Measurements from ENCODE around the gene WNT9A. TPM values are rescaled to one million over a fixed set of nuclear protein-coding genes. Genes with fewer than 3 reads are reported as not detected.

The WNT9A gene
- total and polyA plus RNA-seq, 8 donors, result 0.72 to 2.9 (median 1.6) TPM

DNA sequence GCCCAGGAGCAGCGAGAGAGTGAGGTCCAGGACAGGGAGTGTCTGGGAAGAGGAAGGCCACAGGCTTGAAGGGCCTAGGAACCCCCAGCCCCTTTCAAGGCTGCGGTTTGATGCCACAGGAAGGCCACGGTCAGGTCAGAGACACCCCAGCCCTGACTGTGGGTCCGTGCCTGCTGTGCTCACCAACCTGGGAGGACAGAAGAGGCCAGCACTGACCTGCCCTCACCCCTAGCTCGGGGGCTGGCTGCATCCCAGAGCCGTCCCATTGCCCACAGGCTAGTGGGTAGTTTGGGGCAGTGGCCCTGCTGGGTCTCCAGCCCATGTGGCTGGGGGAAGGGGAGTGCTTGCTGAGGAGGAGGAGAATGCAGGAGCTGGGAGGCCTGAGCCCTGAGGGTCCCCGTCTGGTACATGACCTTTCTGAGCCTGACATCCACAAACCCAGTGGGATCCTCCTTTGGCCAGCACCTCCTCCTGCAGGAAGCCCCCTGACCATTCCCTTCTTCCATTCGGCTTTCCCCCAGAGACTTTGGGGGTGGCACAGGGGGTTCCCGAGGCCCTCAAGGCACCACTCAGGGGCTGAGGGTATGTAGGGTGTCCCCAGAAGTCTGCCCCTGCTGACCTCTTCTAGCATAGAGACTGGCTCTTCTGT, 54.3 kb downstream of the WNT9A start:
- no peaks in the 10 kb centered on the region for H3K4me1 ChIP-seq
- no peak overlapping the region for H3K27ac ChIP-seq
- no peaks in the 10 kb centered on the region for H3K36me3 ChIP-seq
- no peaks in the 10 kb centered on the region for H3K9me3 ChIP-seq
- no peak overlapping the region for H3K4me3 ChIP-seq
- H3K27me3 ChIP-seq, result no peaks in the 10 kb centered on the region
- DNase-seq, result peak in 3 of 6 donors; percentile 6 to 40 (median 10)
- WGBS, 2 donors, result 78 to 91% methylated on average over 9 of the region's 9 CpGs
- intact Hi-C loops (cut with DNase I), result no loop called here
- TF ChIP-seq, protein P1, sequence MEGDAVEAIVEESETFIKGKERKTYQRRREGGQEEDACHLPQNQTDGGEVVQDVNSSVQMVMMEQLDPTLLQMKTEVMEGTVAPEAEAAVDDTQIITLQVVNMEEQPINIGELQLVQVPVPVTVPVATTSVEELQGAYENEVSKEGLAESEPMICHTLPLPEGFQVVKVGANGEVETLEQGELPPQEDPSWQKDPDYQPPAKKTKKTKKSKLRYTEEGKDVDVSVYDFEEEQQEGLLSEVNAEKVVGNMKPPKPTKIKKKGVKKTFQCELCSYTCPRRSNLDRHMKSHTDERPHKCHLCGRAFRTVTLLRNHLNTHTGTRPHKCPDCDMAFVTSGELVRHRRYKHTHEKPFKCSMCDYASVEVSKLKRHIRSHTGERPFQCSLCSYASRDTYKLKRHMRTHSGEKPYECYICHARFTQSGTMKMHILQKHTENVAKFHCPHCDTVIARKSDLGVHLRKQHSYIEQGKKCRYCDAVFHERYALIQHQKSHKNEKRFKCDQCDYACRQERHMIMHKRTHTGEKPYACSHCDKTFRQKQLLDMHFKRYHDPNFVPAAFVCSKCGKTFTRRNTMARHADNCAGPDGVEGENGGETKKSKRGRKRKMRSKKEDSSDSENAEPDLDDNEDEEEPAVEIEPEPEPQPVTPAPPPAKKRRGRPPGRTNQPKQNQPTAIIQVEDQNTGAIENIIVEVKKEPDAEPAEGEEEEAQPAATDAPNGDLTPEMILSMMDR (IDR thresholded peaks at IDR 0.05), result no peak
- no peak for ATAC-seq
- FAIRE-seq, result no peak

DNA sequence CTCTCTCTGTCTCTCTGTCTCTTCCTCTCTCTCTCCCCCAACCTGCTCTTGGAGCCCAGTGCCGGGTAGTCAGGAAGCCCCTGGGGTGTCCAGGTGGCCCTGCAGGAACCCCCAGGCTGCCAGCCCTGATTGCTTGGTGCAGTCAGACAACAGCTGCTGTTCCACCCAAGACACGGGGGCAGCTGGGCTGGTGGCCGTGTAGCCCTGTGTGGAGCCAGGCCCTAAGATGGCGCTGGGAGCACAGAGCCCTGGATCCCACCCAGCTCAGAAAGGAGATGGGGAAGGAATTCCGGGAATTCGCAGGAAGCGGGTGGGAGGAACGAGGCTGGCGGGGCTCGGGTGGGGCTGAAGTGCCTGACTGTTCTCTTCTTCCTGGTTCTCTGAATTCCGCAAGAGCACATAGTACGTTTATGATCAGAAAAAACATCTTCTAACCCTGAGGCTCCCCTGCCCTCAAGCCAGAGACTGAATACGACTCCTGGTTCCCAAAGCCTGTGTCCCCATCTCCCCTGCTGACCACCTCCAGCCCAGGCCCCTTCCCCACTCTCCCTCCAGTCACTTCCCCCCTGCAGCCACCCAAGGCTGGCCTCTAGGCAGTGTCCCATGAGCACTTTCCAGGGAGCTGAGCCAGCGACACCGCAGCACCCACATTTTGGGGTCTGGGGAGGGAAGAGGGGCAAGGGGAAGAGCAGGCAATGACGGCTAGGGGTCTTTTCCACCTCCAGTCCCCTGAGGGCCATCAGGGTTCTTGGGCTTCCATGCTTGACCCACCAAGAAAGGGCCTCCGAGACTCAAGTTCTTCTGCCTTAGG, 55.0 kb downstream of the WNT9A start:
- no peak overlapping the region for H3K27ac ChIP-seq
- no peaks in the 10 kb centered on the region for H3K36me3 ChIP-seq
- no peaks in the 10 kb centered on the region for H3K27me3 ChIP-seq
- H3K4me1 ChIP-seq, result no peaks in the 10 kb centered on the region
- ATAC-seq, result no peak
- WGBS, 2 donors, result 83 to 86% methylated on average over 16 to 17 of the region's 17 CpGs
- FAIRE-seq, result no peak
- TF ChIP-seq, protein P1 (IDR thresholded peaks at IDR 0.05), result no peak
- peak in 1 of 6 donors; percentile 10 for DNase-seq
- intact Hi-C loops (cut with DNase I), result no loop called here
- no peaks in the 10 kb centered on the region for H3K9me3 ChIP-seq
- H3K4me3 ChIP-seq, result no peak overlapping the region

DNA sequence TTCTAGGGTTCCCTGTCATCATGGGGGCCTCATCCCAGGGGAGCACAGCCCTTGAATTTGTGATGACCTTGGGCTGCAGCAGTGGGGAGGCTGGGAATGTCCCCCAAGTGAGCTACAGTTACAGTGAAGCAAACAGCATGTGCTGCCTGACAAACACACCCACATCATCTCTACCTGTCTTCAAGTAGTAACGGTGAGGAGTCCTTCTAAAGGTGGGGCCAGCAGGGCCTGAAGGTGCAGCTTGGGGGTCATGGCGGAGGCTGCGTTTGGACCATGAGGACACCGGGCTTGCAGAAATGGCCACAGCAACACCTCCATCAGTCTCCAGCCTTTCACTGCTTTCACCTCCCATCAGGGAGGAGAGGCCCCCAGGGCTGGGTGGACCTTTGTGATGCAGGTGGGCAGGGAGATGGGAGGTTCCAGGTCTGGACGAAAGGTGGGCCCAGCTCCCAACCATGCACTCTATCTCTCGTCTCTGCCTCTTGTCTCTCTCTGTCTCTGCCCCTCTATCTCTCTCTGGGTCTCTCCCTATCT, 55.7 kb downstream of the WNT9A start:
- Histone ChIP-seq H3K4me1 (no peaks in the 10 kb centered on the region), H3K4me3 (no peak overlapping the region), H3K27ac (no peak overlapping the region), H3K27me3 (no peaks in the 10 kb centered on the region), H3K9me3 (no peaks in the 10 kb centered on the region), H3K36me3 (no peaks in the 10 kb centered on the region)
- intact Hi-C loops (cut with DNase I), result no loop called here
- ATAC-seq, result no peak
- DNase-seq, result no peak
- FAIRE-seq, result no peak
- TF ChIP-seq, protein P1 (IDR thresholded peaks at IDR 0.05), result no peak
- 89 to 90% methylated on average over 6 of the region's 6 CpGs for whole genome bisulfite sequencing, 2 donors

DNA sequence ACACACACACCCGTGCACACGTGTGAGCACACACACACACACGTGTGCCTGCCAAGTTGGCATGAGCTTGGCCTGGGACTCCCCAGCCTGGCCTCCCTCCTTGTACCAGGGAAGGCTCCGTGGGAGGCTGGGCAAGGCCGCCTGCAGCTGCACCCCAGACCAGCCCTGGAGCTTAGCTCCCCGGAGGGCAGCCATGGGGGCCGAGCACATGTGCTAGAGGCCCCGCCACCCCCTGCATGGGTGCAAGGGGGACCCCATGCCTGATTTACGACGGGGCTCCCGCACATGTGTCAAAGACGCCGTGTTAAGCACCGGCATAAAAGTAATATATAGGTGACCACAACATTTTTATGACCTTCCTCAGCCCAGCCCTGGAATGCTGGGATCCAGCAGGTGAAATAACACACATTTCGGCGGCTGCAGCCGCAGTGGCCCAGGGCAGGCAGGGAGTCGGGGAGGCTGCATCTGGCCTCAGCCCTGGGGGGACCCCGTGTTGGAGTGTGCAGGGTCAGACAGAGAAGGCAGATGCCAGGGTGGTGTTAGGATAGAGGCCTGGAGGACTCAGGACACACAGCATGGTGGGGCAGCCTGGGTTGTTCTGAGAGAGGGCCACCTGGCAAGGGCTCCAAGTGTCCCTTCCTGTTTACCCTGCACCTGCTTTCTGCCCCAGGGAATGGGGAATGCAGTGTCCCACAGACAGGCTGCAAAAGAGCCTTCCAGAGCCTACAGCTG, 56.3 kb downstream of the WNT9A start:
- no peaks in the 10 kb centered on the region for H3K36me3 ChIP-seq

More for the DNA sequence above, 56.3 kb downstream of the WNT9A start:
- intact Hi-C loops (cut with DNase I), result no loop called here
- no peaks in the 10 kb centered on the region for H3K27me3 ChIP-seq
- TF ChIP-seq, protein P1 (IDR thresholded peaks at IDR 0.05), result no peak
- 82 to 83% methylated on average over 19 of the region's 19 CpGs for WGBS, 2 donors
- peak in 1 of 6 donors; percentile 53 for DNase-seq
- H3K4me1 ChIP-seq, result no peaks in the 10 kb centered on the region
- no peak overlapping the region for H3K4me3 ChIP-seq
- no peak overlapping the region for H3K27ac ChIP-seq
- no peak for ATAC-seq
- FAIRE-seq, result no peak
- no peaks in the 10 kb centered on the region for H3K9me3 ChIP-seq

Data from pancreas (tissue), 10 donors.